ENCODE measurements around the gene THNSL1. TPM values are rescaled to one million over a fixed set of nuclear protein-coding genes. Genes with fewer than 3 reads are reported as not detected.

Gene THNSL1
- total RNA-seq, 4 donors from 2014 or later, result 1.1 to 3.3 (median 1.9) TPM

DNA sequence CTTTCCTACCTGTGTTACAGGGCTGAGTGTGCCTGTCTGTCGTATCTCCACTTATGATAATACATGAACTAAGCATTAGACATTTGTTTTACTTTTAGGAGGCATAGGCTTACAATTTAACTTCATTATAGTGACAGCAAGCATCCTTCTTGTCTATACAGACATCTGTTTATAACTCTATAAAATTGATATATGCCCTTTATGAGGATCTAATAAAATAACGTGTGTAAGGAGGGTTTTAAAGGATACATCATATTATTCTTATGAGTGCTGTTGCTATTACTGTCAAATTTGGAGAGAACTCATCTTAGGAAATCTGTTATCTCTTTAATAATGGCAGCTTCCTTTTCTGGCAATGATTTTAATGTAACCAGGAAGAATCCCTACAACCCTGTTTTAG is 21.9 kb downstream of the THNSL1 start:
- DNase-seq, result no peak
- Histone ChIP-seq H3K36me3 (no peaks in the 10 kb centered on the region), H3K9me3 (no peaks in the 10 kb centered on the region), H3K4me3 (no peak overlapping the region), H3K27me3 (no peaks in the 10 kb centered on the region), H3K27ac (no peak overlapping the region), H3K4me1 (no peaks in the 10 kb centered on the region)
- no peak for TF ChIP-seq POLR2A (IDR thresholded peaks at IDR 0.05)
- TF ChIP-seq, protein P1, sequence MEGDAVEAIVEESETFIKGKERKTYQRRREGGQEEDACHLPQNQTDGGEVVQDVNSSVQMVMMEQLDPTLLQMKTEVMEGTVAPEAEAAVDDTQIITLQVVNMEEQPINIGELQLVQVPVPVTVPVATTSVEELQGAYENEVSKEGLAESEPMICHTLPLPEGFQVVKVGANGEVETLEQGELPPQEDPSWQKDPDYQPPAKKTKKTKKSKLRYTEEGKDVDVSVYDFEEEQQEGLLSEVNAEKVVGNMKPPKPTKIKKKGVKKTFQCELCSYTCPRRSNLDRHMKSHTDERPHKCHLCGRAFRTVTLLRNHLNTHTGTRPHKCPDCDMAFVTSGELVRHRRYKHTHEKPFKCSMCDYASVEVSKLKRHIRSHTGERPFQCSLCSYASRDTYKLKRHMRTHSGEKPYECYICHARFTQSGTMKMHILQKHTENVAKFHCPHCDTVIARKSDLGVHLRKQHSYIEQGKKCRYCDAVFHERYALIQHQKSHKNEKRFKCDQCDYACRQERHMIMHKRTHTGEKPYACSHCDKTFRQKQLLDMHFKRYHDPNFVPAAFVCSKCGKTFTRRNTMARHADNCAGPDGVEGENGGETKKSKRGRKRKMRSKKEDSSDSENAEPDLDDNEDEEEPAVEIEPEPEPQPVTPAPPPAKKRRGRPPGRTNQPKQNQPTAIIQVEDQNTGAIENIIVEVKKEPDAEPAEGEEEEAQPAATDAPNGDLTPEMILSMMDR (IDR thresholded peaks at IDR 0.05), result no peak

DNA sequence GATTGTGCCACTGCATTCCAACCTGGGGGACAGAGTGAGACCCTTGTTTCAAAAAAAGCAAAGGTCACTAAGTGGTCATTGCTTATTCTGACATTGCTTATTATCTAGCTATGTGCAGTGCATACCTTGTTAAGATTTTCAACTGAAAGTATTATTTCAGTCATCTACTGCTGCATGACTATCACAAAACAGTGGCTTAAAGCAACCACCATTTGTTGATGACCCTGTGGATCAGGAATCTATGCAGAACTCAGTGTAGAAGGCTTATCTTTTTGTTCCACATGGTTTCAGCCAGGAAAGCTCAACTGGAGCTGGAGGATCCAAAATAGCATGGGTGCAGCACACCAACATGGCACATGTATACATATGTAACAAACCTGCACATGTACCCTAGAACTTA is 23.1 kb downstream of the THNSL1 start:
- H3K4me1 ChIP-seq, result no peaks in the 10 kb centered on the region
- H3K27ac ChIP-seq, result no peak overlapping the region
- H3K36me3 ChIP-seq, result no peaks in the 10 kb centered on the region
- no peak for DNase-seq
- no peaks in the 10 kb centered on the region for H3K27me3 ChIP-seq
- no peaks in the 10 kb centered on the region for H3K9me3 ChIP-seq
- H3K4me3 ChIP-seq, result no peak overlapping the region
- TF ChIP-seq, protein P1 (IDR thresholded peaks at IDR 0.05), result no peak
- no peak for TF ChIP-seq POLR2A (IDR thresholded peaks at IDR 0.05)

DNA sequence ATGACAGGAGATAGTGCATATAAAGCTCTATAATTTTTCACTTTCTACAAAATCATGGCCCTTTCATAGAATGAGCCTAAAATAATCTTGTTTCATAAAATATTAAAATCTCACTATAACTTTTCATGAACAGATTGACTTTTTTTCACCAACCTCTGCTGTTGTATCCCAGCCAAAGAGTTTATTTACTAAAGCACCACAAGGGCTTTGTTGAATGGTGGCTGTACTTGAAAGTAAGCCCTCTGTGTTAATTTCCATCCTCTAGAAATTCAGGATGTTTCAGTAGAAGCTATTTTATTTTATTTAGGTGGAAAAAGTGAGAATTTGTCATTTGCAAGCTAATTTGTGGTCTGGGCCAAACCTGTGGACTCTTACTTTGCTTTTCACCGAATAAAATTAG is 30.2 kb downstream of the THNSL1 start:
- H3K4me3 ChIP-seq, result no peak overlapping the region
- no peak for DNase-seq
- H3K27ac ChIP-seq, result no peak overlapping the region
- TF ChIP-seq POLR2A (IDR thresholded peaks at IDR 0.05), result no peak
- TF ChIP-seq, protein P1 (IDR thresholded peaks at IDR 0.05), result no peak
- peaks cover 0 to 2% (median 0%) of the 10 kb centered on the region in 4 donors for H3K4me1 ChIP-seq
- no peaks in the 10 kb centered on the region for H3K27me3 ChIP-seq
- no peaks in the 10 kb centered on the region for H3K9me3 ChIP-seq
- H3K36me3 ChIP-seq, result no peaks in the 10 kb centered on the region

DNA sequence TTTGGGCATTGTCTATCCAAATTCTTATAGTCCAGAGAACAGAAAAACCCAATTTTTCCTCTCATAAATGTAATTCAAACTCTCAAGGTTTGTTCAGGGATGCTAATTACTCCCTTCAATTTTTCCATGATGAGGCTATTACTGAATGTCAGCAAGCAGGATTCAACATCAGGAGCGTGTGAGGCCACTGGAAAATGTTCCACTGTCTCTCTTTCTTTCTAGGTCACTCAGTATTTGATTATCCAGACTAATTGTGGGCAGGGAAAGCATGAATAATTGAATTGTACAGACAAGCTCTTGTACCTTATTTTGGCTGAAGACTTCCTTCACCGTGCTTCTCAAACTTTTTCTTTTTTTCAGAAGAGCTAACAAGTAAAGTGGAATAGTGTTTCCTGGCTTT is 30.7 kb downstream of the THNSL1 start:
- H3K27ac ChIP-seq, result no peak overlapping the region
- TF ChIP-seq, protein P1 (IDR thresholded peaks at IDR 0.05), result no peak
- TF ChIP-seq POLR2A (IDR thresholded peaks at IDR 0.05), result no peak
- no peak overlapping the region for H3K4me3 ChIP-seq
- H3K4me1 ChIP-seq, result peaks cover 0 to 4% (median 0%) of the 10 kb centered on the region in 4 donors
- H3K9me3 ChIP-seq, result no peaks in the 10 kb centered on the region
- DNase-seq, result no peak
- H3K27me3 ChIP-seq, result no peaks in the 10 kb centered on the region
- H3K36me3 ChIP-seq, result no peaks in the 10 kb centered on the region

DNA sequence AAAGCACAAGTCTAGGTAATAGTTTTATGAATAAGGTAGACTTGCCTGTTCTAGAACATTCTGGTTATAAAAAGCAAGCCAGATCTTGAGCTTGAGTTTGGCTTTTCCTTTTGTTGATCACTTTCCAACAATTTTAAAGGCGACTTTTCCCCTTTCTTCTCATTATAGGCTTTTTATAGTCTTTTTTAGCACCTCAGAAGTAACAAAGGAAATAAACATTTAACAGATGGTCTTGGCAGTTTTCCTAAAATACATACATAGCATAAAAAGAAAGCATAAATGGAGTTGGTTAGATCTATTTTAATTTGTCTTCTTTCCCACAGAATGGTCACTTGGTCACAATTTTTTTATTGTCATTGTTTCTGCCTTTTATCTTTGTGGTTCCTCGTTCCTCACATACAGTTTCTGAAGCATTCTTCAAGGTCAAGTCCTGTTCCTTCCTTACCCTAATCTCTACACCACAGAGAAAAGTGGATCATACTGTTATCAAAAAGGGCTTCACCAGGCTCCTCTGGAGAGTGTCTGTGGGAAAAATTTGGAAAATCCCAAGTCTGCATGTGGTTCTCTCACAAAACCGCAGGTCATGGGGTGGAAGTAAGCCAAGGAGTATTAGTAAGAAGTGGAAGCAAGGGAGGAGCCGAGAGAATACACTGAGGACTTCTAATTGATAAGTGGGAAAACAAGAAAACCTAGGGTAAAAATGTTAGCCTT is 31.3 kb downstream of the THNSL1 start:
- Histone ChIP-seq H3K4me3 (no peak overlapping the region), H3K27ac (no peak overlapping the region), H3K4me1 (peaks cover 0 to 4% (median 0%) of the 10 kb centered on the region in 4 donors), H3K36me3 (no peaks in the 10 kb centered on the region), H3K27me3 (no peaks in the 10 kb centered on the region), H3K9me3 (no peaks in the 10 kb centered on the region)
- no peak for DNase-seq
- TF ChIP-seq POLR2A (IDR thresholded peaks at IDR 0.05), result no peak
- TF ChIP-seq, protein P1 (IDR thresholded peaks at IDR 0.05), result no peak

All from Peyer's patch (tissue), 4 donors.